ENCODE results near the gene MUC5AC.

Gene MUC5AC

GRCh38 chr11:1197431-1197885 is 39.7 kb downstream of the MUC5AC start:
- DNase-seq (ENCODE audit: low spot score): no peak

- DNase-seq (ENCODE audit: low spot score): no peak
Observed at GRCh38 chr11:1197886-1198560, 40.3 kb downstream of the MUC5AC start.

- DNase-seq (ENCODE audit: low spot score): no peak
Observed at GRCh38 chr11:1198561-1199240, 40.9 kb downstream of the MUC5AC start.

GRCh38 chr11:1199241-1199750 is 41.5 kb downstream of the MUC5AC start:
- no peak for DNase-seq (ENCODE audit: low spot score)

- DNase-seq (ENCODE audit: low spot score): no peak
Observed at GRCh38 chr11:1199751-1200610, 42.2 kb downstream of the MUC5AC start.

GRCh38 chr11:1200611-1201191 is 42.9 kb downstream of the MUC5AC start:
- no peak for DNase-seq (ENCODE audit: low spot score)

- DNase-seq (ENCODE audit: low spot score): no peak
Observed at GRCh38 chr11:1201395-1202153, 43.8 kb downstream of the MUC5AC start.

GRCh38 chr11:1202154-1202775 is 44.5 kb downstream of the MUC5AC start:
- DNase-seq (ENCODE audit: low spot score): peak; percentile 40

GRCh38 chr11:1202776-1203504 is 45.2 kb downstream of the MUC5AC start:
- DNase-seq (ENCODE audit: low spot score): peak; percentile 82

- DNase-seq (ENCODE audit: low spot score): no peak
Observed at GRCh38 chr11:1203505-1204271, 45.9 kb downstream of the MUC5AC start.

- DNase-seq (ENCODE audit: low spot score): no peak
Observed at GRCh38 chr11:1204381-1205101, 46.8 kb downstream of the MUC5AC start.

- no peak for DNase-seq (ENCODE audit: low spot score)
Observed at GRCh38 chr11:1205121-1205986, 47.6 kb downstream of the MUC5AC start.

- no peak for DNase-seq (ENCODE audit: low spot score)
Observed at GRCh38 chr11:1205987-1206331, 48.2 kb downstream of the MUC5AC start.

GRCh38 chr11:1206391-1207271 is 48.9 kb downstream of the MUC5AC start:
- DNase-seq (ENCODE audit: low spot score): no peak

GRCh38 chr11:1207401-1208143 is 49.8 kb downstream of the MUC5AC start:
- no peak for DNase-seq (ENCODE audit: low spot score)

- no peak for DNase-seq (ENCODE audit: low spot score)
Observed at GRCh38 chr11:1208144-1208393, 50.3 kb downstream of the MUC5AC start.
